ENCODE data around the gene UGT2A1. TPM values are rescaled to one million over a fixed set of nuclear protein-coding genes. Genes with fewer than 3 reads are reported as not detected.

Gene UGT2A1
- total RNA-seq, 1 donor from 2014 or later: not detected

- no peaks in the 10 kb centered on the region for H3K4me1 ChIP-seq
- intact Hi-C loops (cut with DNase I): no loop called here
- H3K9me3 ChIP-seq: no peaks in the 10 kb centered on the region
- DNase-seq (ENCODE audit: extremely low spot score in 2 of 2): no peak
- H3K36me3 ChIP-seq: no peaks in the 10 kb centered on the region
- TF ChIP-seq CTCF (IDR thresholded peaks at IDR 0.05): no peak
- no peak for TF ChIP-seq POLR2AphosphoS5 (IDR thresholded peaks at IDR 0.05; ENCODE audit: insufficient read depth in 1 of 2, low read depth in 1 of 2)
- no peak within 1 kb of the TSS for H3K4me3 ChIP-seq
- H3K27me3 ChIP-seq: no peaks in the 10 kb centered on the region
- no peak within 1 kb of the TSS for H3K27ac ChIP-seq
These were observed 13.5 kb downstream of the UGT2A1 start, which contains the start of gene UGT2A2 for GRCh38 chr4:69639542-69639941. Gene UGT2A2 (minus strand): TSS chr4:69639642. CDS start chr4:69639640, 2 bp downstream.

GRCh38 chr4:69617083-69617694 lies 35.9 kb downstream of the UGT2A1 start:
- Histone ChIP-seq H3K4me1 (no peaks in the 10 kb centered on the region), H3K36me3 (no peaks in the 10 kb centered on the region), H3K27ac (no peak overlapping the region), H3K4me3 (no peak overlapping the region), H3K27me3 (no peaks in the 10 kb centered on the region), H3K9me3 (no peaks in the 10 kb centered on the region)
- no peak for DNase-seq (ENCODE audit: extremely low spot score in 2 of 2)
- TF ChIP-seq POLR2AphosphoS5 (IDR thresholded peaks at IDR 0.05; ENCODE audit: insufficient read depth in 1 of 2, low read depth in 1 of 2) (no peak), CTCF (IDR thresholded peaks at IDR 0.05) (no peak), POLR2A (IDR thresholded peaks at IDR 0.05) (no peak)
- intact Hi-C loops (cut with DNase I): no loop called here

GRCh38 chr4:69610484-69610883 lies 42.6 kb downstream of the UGT2A1 start:
- Histone ChIP-seq H3K27ac (no peak overlapping the region), H3K27me3 (no peaks in the 10 kb centered on the region), H3K36me3 (no peaks in the 10 kb centered on the region), H3K4me3 (no peak overlapping the region), H3K4me1 (no peaks in the 10 kb centered on the region), H3K9me3 (no peaks in the 10 kb centered on the region)
- no peak for TF ChIP-seq POLR2A (IDR thresholded peaks at IDR 0.05)
- no peak for TF ChIP-seq POLR2AphosphoS5 (IDR thresholded peaks at IDR 0.05; ENCODE audit: insufficient read depth in 1 of 2, low read depth in 1 of 2)
- no peak for TF ChIP-seq CTCF (IDR thresholded peaks at IDR 0.05)
- intact Hi-C loops (cut with DNase I): no loop called here
- no peak for DNase-seq (ENCODE audit: extremely low spot score in 2 of 2)

- Histone ChIP-seq H3K4me1 (no peaks in the 10 kb centered on the region), H3K4me3 (no peak overlapping the region), H3K27ac (no peak overlapping the region), H3K27me3 (no peaks in the 10 kb centered on the region), H3K36me3 (no peaks in the 10 kb centered on the region), H3K9me3 (no peaks in the 10 kb centered on the region)
- no peak for DNase-seq (ENCODE audit: extremely low spot score in 2 of 2)
- no peak for TF ChIP-seq CTCF (IDR thresholded peaks at IDR 0.05)
- TF ChIP-seq POLR2AphosphoS5 (IDR thresholded peaks at IDR 0.05; ENCODE audit: insufficient read depth in 1 of 2, low read depth in 1 of 2): no peak
- TF ChIP-seq POLR2A (IDR thresholded peaks at IDR 0.05): no peak
- intact Hi-C loops (cut with DNase I): no loop called here
These were observed 52.0 kb downstream of the UGT2A1 start for GRCh38 chr4:69601065-69601464.

- Histone ChIP-seq H3K9me3 (no peaks in the 10 kb centered on the region), H3K27me3 (no peaks in the 10 kb centered on the region), H3K27ac (no peak overlapping the region), H3K4me3 (no peak overlapping the region), H3K4me1 (no peaks in the 10 kb centered on the region), H3K36me3 (no peaks in the 10 kb centered on the region)
- intact Hi-C loops (cut with DNase I): no loop called here
- TF ChIP-seq POLR2AphosphoS5 (IDR thresholded peaks at IDR 0.05; ENCODE audit: insufficient read depth in 1 of 2, low read depth in 1 of 2) (no peak), CTCF (IDR thresholded peaks at IDR 0.05) (no peak), POLR2A (IDR thresholded peaks at IDR 0.05) (no peak)
- no peak for DNase-seq (ENCODE audit: extremely low spot score in 2 of 2)
These were observed 53.0 kb downstream of the UGT2A1 start for GRCh38 chr4:69600013-69600412.
